NCI-H524 (cell line): Measurements from ENCODE around the gene TGFA.

Source experiments
- DNase-seq, 2 experiments: peaks; one replicate each; lab custom pipeline; 2025; lab: John Stamatoyannopoulos, UW

TGFA gene

GRCh38 chr2:70523996-70524965 is 29.3 kb downstream of the TGFA start:
- DNase-seq, result no peak

GRCh38 chr2:70523672-70523995 is 30.0 kb downstream of the TGFA start:
- DNase-seq, result no peak

GRCh38 chr2:70522627-70523026 is 31.0 kb downstream of the TGFA start:
- DNase-seq, result no peak

GRCh38 chr2:70520825-70521224 is 32.8 kb downstream of the TGFA start:
- DNase-seq, result no peak

- no peak for DNase-seq
These were observed 34.2 kb downstream of the TGFA start for GRCh38 chr2:70519453-70519852.

GRCh38 chr2:70518557-70518956 is 35.1 kb downstream of the TGFA start:
- no peak for DNase-seq

GRCh38 chr2:70517804-70518203 is 35.8 kb downstream of the TGFA start:
- DNase-seq, result no peak

- DNase-seq, result no peak
These were observed 37.0 kb downstream of the TGFA start for GRCh38 chr2:70516596-70516995.

- DNase-seq, result no peak
These were observed 37.7 kb downstream of the TGFA start for GRCh38 chr2:70515938-70516337.

- DNase-seq, result peak; percentile 47 to 77
These were observed 39.0 kb downstream of the TGFA start for GRCh38 chr2:70514612-70515055.

- DNase-seq, result peak; percentile 40 to 68
These were observed 39.9 kb downstream of the TGFA start for GRCh38 chr2:70513738-70514137.

- no peak for DNase-seq
These were observed 41.5 kb downstream of the TGFA start for GRCh38 chr2:70511971-70512729.

GRCh38 chr2:70510313-70510712 is 43.3 kb downstream of the TGFA start:
- no peak for DNase-seq

GRCh38 chr2:70509565-70509964 is 44.1 kb downstream of the TGFA start:
- peak; percentile 43 to 79 for DNase-seq

GRCh38 chr2:70508711-70509462 is 44.7 kb downstream of the TGFA start:
- no peak for DNase-seq

- DNase-seq, result peak; percentile 9 to 17
These were observed 47.8 kb downstream of the TGFA start for GRCh38 chr2:70505613-70506391.

- DNase-seq, result no peak
These were observed 48.9 kb downstream of the TGFA start for GRCh38 chr2:70504750-70505149.

- DNase-seq, result no peak
These were observed 49.7 kb downstream of the TGFA start for GRCh38 chr2:70503896-70504295.

- no peak for DNase-seq
These were observed 51.9 kb downstream of the TGFA start for GRCh38 chr2:70501728-70502127.

GRCh38 chr2:70501215-70501614 is 52.4 kb downstream of the TGFA start:
- no peak for DNase-seq

- no peak for DNase-seq
These were observed 54.4 kb downstream of the TGFA start for GRCh38 chr2:70499253-70499652.

GRCh38 chr2:70498528-70498927 is 55.1 kb downstream of the TGFA start:
- DNase-seq, result no peak
